Neural cell (in vitro differentiated cells): Measurements from ENCODE around the gene RPA4.

Source experiments
- EZH2 ChIP-seq: fragments of 200-600, 300-800 bp; shearing (Covaris generic), sonication (generic); IDR thresholded peaks from 2 replicates; pipeline ENCODE4 v1.6.1; 2014; ENCODE audit warnings: antibody characterized with exemption, low read length, borderline replicate concordance, mild to moderate bottlenecking; ENCODE audit not compliant: insufficient read depth, poor library complexity, severe bottlenecking
- MXI1 ChIP-seq: fragments of 450-650 bp; conservative IDR thresholded peaks from 2 replicates; pipeline ENCODE4 v1.6.1; 2014; ENCODE audit warnings: antibody characterized with exemption, mild to moderate bottlenecking; ENCODE audit not compliant: poor library complexity, severe bottlenecking
- POLR2AphosphoS5 ChIP-seq: IDR thresholded peaks from 2 replicates; pipeline ENCODE4 v1.6.1; 2012
- TAF1 ChIP-seq: IDR thresholded peaks from 2 replicates; pipeline ENCODE4 v1.6.1; 2012; ENCODE audit warnings: low read depth
- TF ChIP-seq, protein P1 (sequence below): fragments of 450-650 bp; IDR thresholded peaks from 2 replicates; pipeline ENCODE4 v1.5.1; 2014; ENCODE audit warnings: antibody characterized with exemption, mild to moderate bottlenecking, moderate library complexity; ENCODE audit not compliant: poor library complexity, severe bottlenecking
- TF ChIP-seq, protein P2 (sequence below): IDR thresholded peaks from 2 replicates; pipeline ENCODE4 v1.6.1; 2012; ENCODE audit warnings: borderline replicate concordance

DNA sequence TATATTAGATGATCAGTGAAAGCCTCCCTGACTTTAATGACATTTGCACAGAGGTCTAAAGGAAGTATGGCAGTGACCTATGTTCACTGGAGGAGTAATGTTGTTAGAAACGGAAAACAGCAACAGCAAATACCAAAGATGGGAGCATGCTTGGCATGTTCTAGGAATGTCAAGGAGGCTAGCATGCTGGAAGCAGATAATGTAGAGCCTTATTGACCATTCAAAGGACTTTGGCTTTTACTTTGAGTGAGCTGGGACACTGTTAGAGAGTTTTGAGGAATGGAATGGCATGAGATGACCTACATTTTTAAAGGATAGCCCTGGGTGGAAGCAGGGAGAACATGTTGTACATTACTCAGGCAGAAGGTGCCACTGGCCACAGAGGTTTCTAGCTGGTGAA, 6.0 kb downstream of the RPA4 start:
- TF ChIP-seq, protein P1, sequence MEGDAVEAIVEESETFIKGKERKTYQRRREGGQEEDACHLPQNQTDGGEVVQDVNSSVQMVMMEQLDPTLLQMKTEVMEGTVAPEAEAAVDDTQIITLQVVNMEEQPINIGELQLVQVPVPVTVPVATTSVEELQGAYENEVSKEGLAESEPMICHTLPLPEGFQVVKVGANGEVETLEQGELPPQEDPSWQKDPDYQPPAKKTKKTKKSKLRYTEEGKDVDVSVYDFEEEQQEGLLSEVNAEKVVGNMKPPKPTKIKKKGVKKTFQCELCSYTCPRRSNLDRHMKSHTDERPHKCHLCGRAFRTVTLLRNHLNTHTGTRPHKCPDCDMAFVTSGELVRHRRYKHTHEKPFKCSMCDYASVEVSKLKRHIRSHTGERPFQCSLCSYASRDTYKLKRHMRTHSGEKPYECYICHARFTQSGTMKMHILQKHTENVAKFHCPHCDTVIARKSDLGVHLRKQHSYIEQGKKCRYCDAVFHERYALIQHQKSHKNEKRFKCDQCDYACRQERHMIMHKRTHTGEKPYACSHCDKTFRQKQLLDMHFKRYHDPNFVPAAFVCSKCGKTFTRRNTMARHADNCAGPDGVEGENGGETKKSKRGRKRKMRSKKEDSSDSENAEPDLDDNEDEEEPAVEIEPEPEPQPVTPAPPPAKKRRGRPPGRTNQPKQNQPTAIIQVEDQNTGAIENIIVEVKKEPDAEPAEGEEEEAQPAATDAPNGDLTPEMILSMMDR: no peak
- no peak for TF ChIP-seq MXI1
- TF ChIP-seq POLR2AphosphoS5: no peak
- TF ChIP-seq, protein P2, sequence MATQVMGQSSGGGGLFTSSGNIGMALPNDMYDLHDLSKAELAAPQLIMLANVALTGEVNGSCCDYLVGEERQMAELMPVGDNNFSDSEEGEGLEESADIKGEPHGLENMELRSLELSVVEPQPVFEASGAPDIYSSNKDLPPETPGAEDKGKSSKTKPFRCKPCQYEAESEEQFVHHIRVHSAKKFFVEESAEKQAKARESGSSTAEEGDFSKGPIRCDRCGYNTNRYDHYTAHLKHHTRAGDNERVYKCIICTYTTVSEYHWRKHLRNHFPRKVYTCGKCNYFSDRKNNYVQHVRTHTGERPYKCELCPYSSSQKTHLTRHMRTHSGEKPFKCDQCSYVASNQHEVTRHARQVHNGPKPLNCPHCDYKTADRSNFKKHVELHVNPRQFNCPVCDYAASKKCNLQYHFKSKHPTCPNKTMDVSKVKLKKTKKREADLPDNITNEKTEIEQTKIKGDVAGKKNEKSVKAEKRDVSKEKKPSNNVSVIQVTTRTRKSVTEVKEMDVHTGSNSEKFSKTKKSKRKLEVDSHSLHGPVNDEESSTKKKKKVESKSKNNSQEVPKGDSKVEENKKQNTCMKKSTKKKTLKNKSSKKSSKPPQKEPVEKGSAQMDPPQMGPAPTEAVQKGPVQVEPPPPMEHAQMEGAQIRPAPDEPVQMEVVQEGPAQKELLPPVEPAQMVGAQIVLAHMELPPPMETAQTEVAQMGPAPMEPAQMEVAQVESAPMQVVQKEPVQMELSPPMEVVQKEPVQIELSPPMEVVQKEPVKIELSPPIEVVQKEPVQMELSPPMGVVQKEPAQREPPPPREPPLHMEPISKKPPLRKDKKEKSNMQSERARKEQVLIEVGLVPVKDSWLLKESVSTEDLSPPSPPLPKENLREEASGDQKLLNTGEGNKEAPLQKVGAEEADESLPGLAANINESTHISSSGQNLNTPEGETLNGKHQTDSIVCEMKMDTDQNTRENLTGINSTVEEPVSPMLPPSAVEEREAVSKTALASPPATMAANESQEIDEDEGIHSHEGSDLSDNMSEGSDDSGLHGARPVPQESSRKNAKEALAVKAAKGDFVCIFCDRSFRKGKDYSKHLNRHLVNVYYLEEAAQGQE: no peak
- no peak for TF ChIP-seq EZH2
- no peak for TF ChIP-seq TAF1
